CD1c-positive myeloid dendritic cell (primary cell): ENCODE data around the gene SP110.

Experiments
- DNase-seq: peaks from one replicate; pipeline ENCODE4 v3.0.0-alpha.2; 2016; ENCODE audit errors: extremely low spot score

SP110 gene

GRCh38 chr2:230170532-230170931 is 49.3 kb downstream of the SP110 start:
- no peak for DNase-seq

GRCh38 chr2:230166557-230167170 is 53.1 kb downstream of the SP110 start:
- no peak for DNase-seq

DNA sequence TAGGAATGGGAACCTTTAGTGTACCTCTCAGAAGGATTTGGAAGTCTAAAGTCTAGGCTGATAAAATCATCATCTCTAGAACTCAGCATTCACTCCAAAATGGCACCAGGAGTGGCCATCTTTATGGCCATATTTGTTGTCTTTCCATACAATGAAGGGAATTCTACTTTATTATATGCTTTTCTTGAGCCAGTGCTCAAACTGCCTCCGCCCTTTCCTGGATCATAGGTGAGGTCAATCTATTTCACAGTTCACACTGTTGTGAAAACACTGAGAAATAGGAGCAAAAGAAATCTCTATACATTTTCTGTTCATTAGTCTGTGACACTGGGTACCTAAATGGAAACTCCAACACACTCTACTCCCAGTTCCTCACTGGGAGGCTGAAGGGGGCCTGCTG is 55.6 kb downstream of the SP110 start:
- no peak for DNase-seq

DNA sequence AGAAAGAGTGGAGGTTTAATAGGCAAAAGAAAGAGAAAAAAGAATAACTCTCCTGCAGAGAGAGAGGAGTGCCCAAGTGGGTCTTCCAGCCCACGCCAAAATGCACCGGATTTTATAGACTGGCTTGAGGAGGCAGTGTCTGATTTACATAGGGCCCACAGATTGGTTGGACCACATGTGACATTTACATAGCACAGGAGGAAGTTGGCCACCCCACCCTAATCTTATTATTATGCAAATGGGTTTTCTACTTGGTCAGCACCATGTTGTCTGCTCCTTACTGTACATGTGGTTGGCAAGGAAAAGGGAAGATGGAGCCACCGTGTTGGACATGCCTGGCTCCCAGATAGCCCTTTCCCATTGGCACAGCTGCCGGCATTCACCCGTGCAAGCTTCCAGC is 56.8 kb downstream of the SP110 start:
- peak; percentile 39 for DNase-seq

- DNase-seq = peak; percentile 4
Observed at GRCh38 chr2:230161184-230161583, 58.6 kb downstream of the SP110 start.

GRCh38 chr2:230160112-230160660 is 59.6 kb downstream of the SP110 start:
- peak; percentile 71 for DNase-seq

- no peak for DNase-seq
Observed at GRCh38 chr2:230158468-230158867, 61.3 kb downstream of the SP110 start.

GRCh38 chr2:230156782-230157699 is 62.7 kb downstream of the SP110 start:
- DNase-seq = no peak

DNA sequence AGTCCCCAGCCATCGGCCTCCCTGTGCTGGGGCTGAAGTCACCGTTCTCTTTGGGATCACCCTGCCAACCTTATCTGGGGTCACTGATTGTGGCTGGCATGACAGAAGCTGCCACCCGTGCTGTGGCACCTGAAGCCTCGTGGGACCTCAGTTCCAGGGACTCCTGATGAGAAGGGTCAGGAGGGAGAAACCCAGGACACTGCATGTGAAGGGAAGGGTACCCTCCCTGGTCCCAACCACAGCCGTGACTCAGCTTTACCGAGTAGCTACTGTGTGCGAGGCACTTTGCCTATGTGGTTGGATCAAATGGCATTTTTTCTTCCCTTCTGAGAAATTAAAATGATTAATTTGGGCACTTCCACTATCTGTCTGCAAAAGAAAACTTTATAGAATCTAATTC is 64.4 kb downstream of the SP110 start:
- no peak for DNase-seq

DNA sequence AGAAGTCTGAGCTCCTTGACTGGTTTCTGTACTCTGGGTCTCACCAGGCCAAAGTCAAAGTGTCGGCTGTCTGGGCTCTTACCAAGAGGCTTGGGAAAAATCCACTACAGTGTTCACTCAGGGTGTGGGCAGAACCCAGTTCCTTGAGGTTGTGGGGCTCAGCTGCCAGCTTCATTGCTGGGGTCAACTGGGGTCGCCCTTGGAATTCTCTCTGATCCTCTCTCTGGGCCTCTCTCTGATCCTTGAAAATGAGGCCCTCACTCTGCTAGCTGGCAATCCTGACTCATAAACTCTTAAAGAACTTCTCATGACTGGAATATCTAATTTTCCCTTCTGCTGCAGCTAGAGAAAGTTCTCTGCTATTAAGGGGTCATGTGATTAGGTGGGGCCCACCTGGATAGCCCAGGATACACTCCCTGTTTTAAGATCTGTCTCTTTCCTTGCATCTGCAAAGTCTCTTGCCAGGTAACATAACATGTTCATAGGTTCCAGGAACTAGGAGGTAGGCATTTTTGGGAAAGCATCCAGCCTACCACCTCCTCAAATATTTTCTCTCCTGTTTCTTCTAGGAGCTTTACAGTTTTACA is 66.3 kb downstream of the SP110 start:
- DNase-seq = no peak

DNA sequence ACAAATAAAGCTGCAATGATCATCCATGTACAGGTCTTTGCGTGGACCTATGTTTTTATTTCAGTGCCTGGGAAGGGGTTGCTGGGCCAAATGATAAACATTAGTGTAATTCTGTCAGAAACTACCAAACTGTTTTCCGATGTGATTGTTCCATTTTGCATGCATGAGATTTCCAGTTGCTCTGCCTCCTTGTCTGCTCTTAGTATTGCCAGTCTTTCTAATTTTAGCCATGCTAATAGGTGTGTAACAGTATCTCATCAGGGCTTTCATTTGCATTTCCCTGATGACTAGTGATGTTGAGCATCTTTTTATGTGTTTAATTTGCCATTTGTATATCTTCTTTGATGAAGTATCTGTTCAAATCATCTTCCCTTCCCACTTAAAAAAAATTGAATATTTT is 67.5 kb downstream of the SP110 start:
- DNase-seq = no peak

GRCh38 chr2:230144355-230144754 is 75.4 kb downstream of the SP110 start:
- no peak for DNase-seq

- no peak for DNase-seq
Observed at GRCh38 chr2:230140667-230141066, 79.1 kb downstream of the SP110 start.

GRCh38 chr2:230137902-230138539 is 81.8 kb downstream of the SP110 start:
- DNase-seq = no peak

- no peak for DNase-seq
Observed at GRCh38 chr2:230135130-230135525, 84.7 kb downstream of the SP110 start.

- DNase-seq = no peak
Observed at GRCh38 chr2:230134496-230135129, 85.2 kb downstream of the SP110 start.

GRCh38 chr2:230131366-230131765 is 88.4 kb downstream of the SP110 start:
- no peak for DNase-seq

- DNase-seq = no peak
Observed at GRCh38 chr2:230130668-230131364, 89.0 kb downstream of the SP110 start.

GRCh38 chr2:230129343-230129742 is 90.4 kb downstream of the SP110 start:
- DNase-seq = no peak

DNA sequence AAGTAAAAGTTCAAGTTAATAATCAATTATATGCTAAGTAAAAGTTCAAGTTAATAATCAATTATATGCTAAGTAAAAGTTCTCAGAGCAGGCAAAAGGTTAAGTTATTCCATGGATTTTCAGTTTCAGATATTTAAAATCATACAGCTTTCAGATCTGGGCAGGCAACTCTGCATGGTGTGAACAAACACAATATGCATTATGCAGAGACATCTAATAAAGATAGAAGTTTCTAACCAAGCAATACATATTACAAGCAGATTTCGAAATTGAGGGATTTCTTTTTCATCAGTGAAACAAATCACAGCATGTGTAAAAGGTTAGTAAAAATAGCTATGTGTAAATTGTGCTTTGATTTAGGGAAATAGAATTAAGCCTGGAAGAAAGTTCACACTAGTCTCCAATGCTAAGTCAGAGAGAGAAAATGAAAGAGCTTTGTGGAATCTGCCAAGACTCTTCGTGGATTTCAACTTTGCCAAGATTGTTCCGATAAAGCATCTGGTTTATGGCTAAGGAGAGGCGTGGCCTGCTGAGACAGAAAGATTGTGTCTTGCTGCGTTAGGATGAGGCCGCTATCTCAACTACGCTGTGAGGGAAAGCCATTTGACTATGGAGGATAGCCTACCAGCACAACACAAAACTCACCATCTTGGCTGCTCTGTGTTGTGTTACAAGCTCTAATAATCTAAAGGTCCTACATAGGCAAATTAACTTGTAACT is 91.0 kb downstream of the SP110 start:
- DNase-seq = no peak
